ENCODE results near the gene POLD4. TPM values are rescaled to one million over a fixed set of nuclear protein-coding genes. Genes with fewer than 3 reads are reported as not detected.

The POLD4 gene
- total RNA-seq, 1 donor from 2014 or later, result 32.0 TPM

- no peaks in the 10 kb centered on the region for H3K36me3 Mint-ChIP-seq
- H3K9me3 Mint-ChIP-seq, result no peaks in the 10 kb centered on the region
- TF ChIP-seq CTCF (IDR thresholded peaks at IDR 0.05; ENCODE audit: unreplicated experiment), result no peak
- no peak overlapping the region for H3K4me3 Mint-ChIP-seq
- peaks cover 7% of the 10 kb centered on the region for H3K27me3 Mint-ChIP-seq (ENCODE audit: low read depth)
- H3K27ac Mint-ChIP-seq, result no peak overlapping the region
- H3K4me1 Mint-ChIP-seq, result peaks cover 37% of the 10 kb centered on the region
- DNase-seq (ENCODE audit: low spot score in 2 of 2, unreplicated experiment in 2 of 2), result no peak
Measured at GRCh38 chr11:67376873-67377808, 23.8 kb upstream of the POLD4 start.

GRCh38 chr11:67376063-67376820, 22.9 kb upstream of the POLD4 start:
- DNase-seq (ENCODE audit: low spot score in 2 of 2, unreplicated experiment in 2 of 2), result no peak
- TF ChIP-seq CTCF (IDR thresholded peaks at IDR 0.05; ENCODE audit: unreplicated experiment), result no peak
- Mint-ChIP-seq H3K36me3 (no peaks in the 10 kb centered on the region), H3K27me3 (ENCODE audit: low read depth) (peaks cover 7% of the 10 kb centered on the region), H3K9me3 (no peaks in the 10 kb centered on the region), H3K27ac (peak overlapping the region; percentile 81), H3K4me3 (peak overlapping the region; percentile 39), H3K4me1 (peaks cover 45% of the 10 kb centered on the region)

DNA sequence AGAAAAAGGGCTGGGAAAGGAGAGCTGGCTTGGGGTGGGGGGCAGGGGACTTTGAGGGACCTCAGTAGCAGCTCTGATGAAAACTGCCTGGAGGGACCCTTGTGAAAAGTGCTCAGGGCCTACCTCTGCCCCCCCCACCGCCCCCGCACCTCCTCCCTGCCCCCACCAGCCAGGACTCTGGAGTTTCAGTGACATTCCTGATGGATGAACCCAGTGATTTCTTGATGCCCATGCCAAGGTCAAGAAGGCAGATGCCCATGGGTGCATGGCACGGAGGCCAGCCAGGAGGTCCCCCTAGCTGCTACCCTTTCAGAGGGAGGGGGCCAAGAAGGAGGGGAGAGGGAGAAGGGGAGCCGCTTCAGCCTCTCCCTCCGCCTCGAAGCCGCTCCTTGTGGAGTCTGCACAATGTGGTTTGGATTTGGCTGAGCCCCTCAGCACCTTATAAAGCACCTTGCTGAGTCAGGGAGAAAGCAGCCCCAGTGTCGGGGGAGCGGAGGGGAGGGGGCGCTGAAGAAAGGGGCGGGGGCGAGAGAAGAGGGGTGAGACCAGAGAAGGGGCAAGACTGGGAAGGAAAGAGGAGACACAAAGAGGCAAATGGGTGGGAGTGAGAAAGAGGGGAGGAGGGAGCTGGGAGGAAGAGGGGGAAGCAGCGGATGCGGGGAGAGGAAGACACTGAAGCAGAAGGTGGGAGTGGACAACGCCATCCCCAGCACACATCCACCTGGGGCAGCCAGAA, 22.1 kb upstream of the POLD4 start:
- H3K27ac Mint-ChIP-seq, result peak overlapping the region; percentile 81
- H3K4me1 Mint-ChIP-seq, result peaks cover 52% of the 10 kb centered on the region
- TF ChIP-seq CTCF (IDR thresholded peaks at IDR 0.05; ENCODE audit: unreplicated experiment), result no peak
- no peaks in the 10 kb centered on the region for H3K36me3 Mint-ChIP-seq
- H3K9me3 Mint-ChIP-seq, result no peaks in the 10 kb centered on the region
- H3K4me3 Mint-ChIP-seq, result peak overlapping the region; percentile 39
- no peak for DNase-seq (ENCODE audit: low spot score in 2 of 2, unreplicated experiment in 2 of 2)
- peaks cover 7% of the 10 kb centered on the region for H3K27me3 Mint-ChIP-seq (ENCODE audit: low read depth)

DNA sequence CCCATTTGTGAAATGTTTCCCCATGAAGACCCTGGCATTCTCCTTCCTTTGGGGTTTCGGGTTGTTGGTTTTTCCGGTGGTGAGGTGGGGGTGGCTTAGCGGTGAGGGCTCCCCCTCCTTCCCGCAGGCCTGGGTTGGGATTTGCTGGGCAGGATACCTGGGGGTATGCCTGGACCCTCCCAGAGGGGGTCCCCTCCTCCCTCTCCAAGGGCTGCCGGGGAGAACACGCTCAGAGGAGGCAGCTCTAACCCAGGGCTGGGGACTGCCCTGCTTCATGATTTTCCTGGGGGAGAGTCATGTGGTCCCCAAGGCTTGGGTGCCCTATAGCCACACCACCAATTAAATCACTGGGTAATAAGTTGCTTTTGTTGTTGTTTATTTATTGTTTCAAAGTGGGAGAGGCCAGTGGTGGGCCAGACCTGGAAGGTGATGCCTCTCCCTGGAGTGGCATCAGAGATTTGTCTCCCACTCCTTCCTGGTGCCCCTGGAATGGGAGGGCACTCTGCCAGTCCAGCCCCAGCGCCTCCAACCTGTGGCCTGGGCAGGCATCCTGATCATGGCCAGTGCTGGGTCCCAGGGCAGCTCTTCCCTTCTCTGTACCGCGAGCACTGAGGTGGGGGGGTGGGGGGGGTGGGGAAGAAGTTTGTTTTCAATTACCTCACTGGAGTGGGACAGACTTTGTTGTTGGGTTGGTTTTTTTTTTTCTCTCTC, 21.4 kb upstream of the POLD4 start:
- H3K27me3 Mint-ChIP-seq (ENCODE audit: low read depth), result peaks cover 7% of the 10 kb centered on the region
- peak overlapping the region; percentile 94 for H3K27ac Mint-ChIP-seq
- H3K9me3 Mint-ChIP-seq, result no peaks in the 10 kb centered on the region
- H3K36me3 Mint-ChIP-seq, result no peaks in the 10 kb centered on the region
- peaks cover 58% of the 10 kb centered on the region for H3K4me1 Mint-ChIP-seq
- no peak for DNase-seq (ENCODE audit: low spot score in 2 of 2, unreplicated experiment in 2 of 2)
- no peak for TF ChIP-seq CTCF (IDR thresholded peaks at IDR 0.05; ENCODE audit: unreplicated experiment)
- peak overlapping the region; percentile 83 for H3K4me3 Mint-ChIP-seq

Data from mesothelial cell of epicardium (in vitro differentiated cells).